GM12891 (cell line): ENCODE results near the gene ATXN1.

ENCODE experiments used
- POLR2AphosphoS5 ChIP-seq: IDR thresholded peaks from 2 replicates; pipeline ENCODE4 v1.6.1; 2011; ENCODE audit warnings: low read depth, low read length, control low read depth
- TAF1 ChIP-seq: IDR thresholded peaks from 2 replicates; pipeline ENCODE4 v1.6.1; 2011; ENCODE audit warnings: low read depth, low read length, control low read depth

DNA sequence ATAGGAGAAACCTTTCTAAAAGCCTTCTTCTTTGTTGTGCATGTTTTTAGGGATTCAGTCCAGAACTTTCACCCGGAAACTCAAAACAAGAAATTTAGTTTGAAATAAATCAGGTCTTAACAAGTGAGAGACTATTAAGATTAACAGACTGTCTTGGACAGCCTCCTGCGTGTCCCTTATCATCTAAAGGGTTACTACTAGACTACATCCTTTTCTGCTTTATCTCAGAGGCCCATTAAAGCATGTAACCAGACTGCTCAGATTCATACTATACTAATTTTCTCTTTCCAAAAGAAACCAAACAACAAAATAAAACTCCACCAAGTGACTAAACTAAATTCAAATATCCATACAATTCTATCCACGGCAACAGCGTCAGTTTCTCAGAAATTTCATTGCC is 349.1 kb downstream of the ATXN1 start:
- TF ChIP-seq TAF1 (no peak), POLR2AphosphoS5 (no peak)
